ENCODE measurements around the gene PITHD1. TPM values are rescaled to one million over a fixed set of nuclear protein-coding genes. Genes with fewer than 3 reads are reported as not detected.

PITHD1 gene
- polyA plus RNA-seq, 2 of the 4 experiments (the other 2 are of a cell fraction): 25.4 to 41.0 TPM

DNA sequence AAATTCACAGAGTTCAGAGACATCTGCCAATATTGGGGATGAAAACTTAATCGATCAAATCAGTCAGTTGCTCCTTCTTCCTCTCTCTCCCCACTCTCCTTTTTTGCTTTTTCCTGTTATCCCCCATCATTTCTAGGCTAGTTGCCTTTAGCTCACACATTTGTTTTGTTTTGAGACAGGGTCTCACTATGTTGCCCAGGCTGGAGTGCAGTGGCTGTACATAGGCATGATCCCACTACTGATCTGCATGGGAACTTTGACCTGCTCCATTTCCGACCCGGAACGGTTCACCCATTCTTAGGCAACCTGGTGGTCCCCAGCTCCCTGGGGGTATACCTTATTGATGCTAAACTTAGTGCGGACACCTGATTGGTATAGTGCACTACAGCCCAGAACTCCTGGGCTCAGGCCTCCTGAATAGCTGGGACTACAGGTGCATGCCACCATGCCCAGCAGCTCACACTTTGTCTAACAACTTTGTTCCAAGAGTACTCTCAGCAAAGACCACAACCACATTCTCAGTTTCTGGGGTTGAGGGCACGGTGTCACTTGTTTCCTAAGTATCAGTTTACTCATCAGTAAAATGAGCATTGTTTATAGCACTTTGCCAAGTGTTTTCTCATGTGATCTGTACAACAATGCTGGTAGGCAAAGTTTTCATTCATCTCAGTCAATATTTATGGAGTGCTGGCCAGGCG is 41.6 kb upstream of the PITHD1 start:
- H3K4me3 ChIP-seq: no peak overlapping the region
- H3K27ac ChIP-seq: no peak overlapping the region
- H3K4me2 ChIP-seq: no peak overlapping the region
- TF ChIP-seq JUN (IDR thresholded peaks at IDR 0.05) (no peak), FOSL2 (IDR thresholded peaks at IDR 0.05) (no peak), FOSL2 (CRISPR knock-in tag; IDR thresholded peaks at IDR 0.05) (no peak), GATA3 (IDR thresholded peaks at IDR 0.05; ENCODE audit: borderline replicate concordance) (no peak), HEYL (CRISPR knock-in tag; IDR thresholded peaks at IDR 0.05) (no peak), RFX5 (IDR thresholded peaks at IDR 0.05) (no peak), RAD21 (conservative IDR thresholded peaks at IDR 0.05 in 1 of 2, IDR thresholded peaks at IDR 0.05 in 1 of 2) (no peak), TP53 (CRISPR knock-in tag; IDR thresholded peaks at IDR 0.05) (no peak), HOXB13 (CRISPR knock-in tag; IDR thresholded peaks at IDR 0.05; ENCODE audit: low read depth) (no peak), RNF2 (IDR thresholded peaks at IDR 0.05; ENCODE audit: borderline replicate concordance, low read depth) (no peak), USF2 (IDR thresholded peaks at IDR 0.05) (no peak), NPAS2 (CRISPR knock-in tag; IDR thresholded peaks at IDR 0.05; ENCODE audit: borderline replicate concordance) (no peak), EHF (CRISPR knock-in tag; IDR thresholded peaks at IDR 0.05) (no peak), ESRRA (IDR thresholded peaks at IDR 0.05; ENCODE audit: borderline replicate concordance, low read length) (no peak), SREBF2 (IDR thresholded peaks at IDR 0.05) (no peak)
- TF ChIP-seq, protein P1, sequence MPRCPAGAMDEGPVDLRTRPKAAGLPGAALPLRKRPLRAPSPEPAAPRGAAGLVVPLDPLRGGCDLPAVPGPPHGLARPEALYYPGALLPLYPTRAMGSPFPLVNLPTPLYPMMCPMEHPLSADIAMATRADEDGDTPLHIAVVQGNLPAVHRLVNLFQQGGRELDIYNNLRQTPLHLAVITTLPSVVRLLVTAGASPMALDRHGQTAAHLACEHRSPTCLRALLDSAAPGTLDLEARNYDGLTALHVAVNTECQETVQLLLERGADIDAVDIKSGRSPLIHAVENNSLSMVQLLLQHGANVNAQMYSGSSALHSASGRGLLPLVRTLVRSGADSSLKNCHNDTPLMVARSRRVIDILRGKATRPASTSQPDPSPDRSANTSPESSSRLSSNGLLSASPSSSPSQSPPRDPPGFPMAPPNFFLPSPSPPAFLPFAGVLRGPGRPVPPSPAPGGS (IDR thresholded peaks at IDR 0.05): no peak
- TF ChIP-seq, protein P2, sequence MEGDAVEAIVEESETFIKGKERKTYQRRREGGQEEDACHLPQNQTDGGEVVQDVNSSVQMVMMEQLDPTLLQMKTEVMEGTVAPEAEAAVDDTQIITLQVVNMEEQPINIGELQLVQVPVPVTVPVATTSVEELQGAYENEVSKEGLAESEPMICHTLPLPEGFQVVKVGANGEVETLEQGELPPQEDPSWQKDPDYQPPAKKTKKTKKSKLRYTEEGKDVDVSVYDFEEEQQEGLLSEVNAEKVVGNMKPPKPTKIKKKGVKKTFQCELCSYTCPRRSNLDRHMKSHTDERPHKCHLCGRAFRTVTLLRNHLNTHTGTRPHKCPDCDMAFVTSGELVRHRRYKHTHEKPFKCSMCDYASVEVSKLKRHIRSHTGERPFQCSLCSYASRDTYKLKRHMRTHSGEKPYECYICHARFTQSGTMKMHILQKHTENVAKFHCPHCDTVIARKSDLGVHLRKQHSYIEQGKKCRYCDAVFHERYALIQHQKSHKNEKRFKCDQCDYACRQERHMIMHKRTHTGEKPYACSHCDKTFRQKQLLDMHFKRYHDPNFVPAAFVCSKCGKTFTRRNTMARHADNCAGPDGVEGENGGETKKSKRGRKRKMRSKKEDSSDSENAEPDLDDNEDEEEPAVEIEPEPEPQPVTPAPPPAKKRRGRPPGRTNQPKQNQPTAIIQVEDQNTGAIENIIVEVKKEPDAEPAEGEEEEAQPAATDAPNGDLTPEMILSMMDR (IDR thresholded peaks at IDR 0.05): no peak
- ChIA-PET CTCF (interaction anchor here (0.9 to 1.1 kb wide), 2 partner anchors 18 to 45 kb away, joined by 3 to 4 read pairs; partner anchors contain the start of gene RPL11), POLR2A (no interaction called here)
- H3K4me1 ChIP-seq: peaks cover 7% of the 10 kb centered on the region
- FAIRE-seq (no peak), ATAC-seq (no peak), DNase-seq (ENCODE audit: low read depth in 1 of 2, low spot score in 1 of 2) (no peak)
- no peaks in the 10 kb centered on the region for H3K9me3 ChIP-seq
- 92% methylated on average over 7 of the region's 7 CpGs for WGBS (ENCODE audit: missing lambda C conversion rate)

GRCh38 chr1:23741609-23742008 is 36.6 kb upstream of the PITHD1 start:
- FAIRE-seq (no peak), ATAC-seq (no peak), DNase-seq (ENCODE audit: low read depth in 1 of 2, low spot score in 1 of 2) (no peak)
- POLR2A ChIA-PET: no interaction called here
- CTCF ChIA-PET: interaction anchor here (0.6 kb wide), 1 partner anchor 111 kb away, joined by 3 read pairs; no protein-coding TSS in a partner anchor
- no peak overlapping the region for H3K4me2 ChIP-seq
- H3K27ac ChIP-seq: no peak overlapping the region
- no peaks in the 10 kb centered on the region for H3K9me3 ChIP-seq
- 91% methylated on average over 5 of the region's 5 CpGs for WGBS (ENCODE audit: missing lambda C conversion rate)
- H3K4me3 ChIP-seq: no peak overlapping the region
- TF ChIP-seq NR3C1 (IDR thresholded peaks at IDR 0.05): no peak
- TF ChIP-seq, protein P3, sequence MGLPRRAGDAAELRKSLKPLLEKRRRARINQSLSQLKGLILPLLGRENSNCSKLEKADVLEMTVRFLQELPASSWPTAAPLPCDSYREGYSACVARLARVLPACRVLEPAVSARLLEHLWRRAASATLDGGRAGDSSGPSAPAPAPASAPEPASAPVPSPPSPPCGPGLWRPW (IDR thresholded peaks at IDR 0.05): no peak
- no peak for TF ChIP-seq NFE2L2 (conservative IDR thresholded peaks at IDR 0.05; ENCODE audit: low read length)
- TF ChIP-seq CEBPB (IDR thresholded peaks at IDR 0.05): no peak
- no peak for TF ChIP-seq HOXB5 (CRISPR knock-in tag; IDR thresholded peaks at IDR 0.05)
- TF ChIP-seq JUN (IDR thresholded peaks at IDR 0.05): no peak
- TF ChIP-seq RCOR1 (IDR thresholded peaks at IDR 0.05; ENCODE audit: low read depth, low read length): no peak
- TF ChIP-seq PHF8 (IDR thresholded peaks at IDR 0.05; ENCODE audit: borderline replicate concordance, low read depth): no peak
- TF ChIP-seq USF2 (IDR thresholded peaks at IDR 0.05): no peak
- no peak for TF ChIP-seq RNF2 (IDR thresholded peaks at IDR 0.05; ENCODE audit: borderline replicate concordance, low read depth)
- TF ChIP-seq ZC3H11A (IDR thresholded peaks at IDR 0.05): no peak
- TF ChIP-seq KDM1A (IDR thresholded peaks at IDR 0.05; ENCODE audit: low read depth): no peak
- no peak for TF ChIP-seq EP300 (IDR thresholded peaks at IDR 0.05)
- TF ChIP-seq GATA3 (IDR thresholded peaks at IDR 0.05; ENCODE audit: borderline replicate concordance): no peak
- peaks cover 19% of the 10 kb centered on the region for H3K4me1 ChIP-seq
